HCT116 (cell line): ENCODE results near the gene NHERF1. TPM values are rescaled to one million over a fixed set of nuclear protein-coding genes. Genes with fewer than 3 reads are reported as not detected.

Source experiments
- ATAC-seq: fragments of 200-7000 bp; cut with Tn5 transposase; 2 replicates; pipeline ENCODE4 v1.9.1; 2020; ENCODE audit warnings: mild to moderate bottlenecking, moderate library complexity
- BruUV-seq: library from RNA; stranded (reverse); fragments of 400-500 nt; replicated peaks from 2 replicates; lab custom pipeline; 2021; lab: Mats Ljungman, UMichigan
- CTCF ChIA-PET: fragments of 300-600 bp; sonication (Branson Sonifier 250); formaldehyde crosslinking; loops from one replicate; lab custom pipeline; 2021; ENCODE audit warnings: antibody characterized with exemption; lab: Charles Lee
- POLR2A ChIA-PET: fragments of 300-600, 350-600 bp; sonication (Branson Sonifier 250); formaldehyde crosslinking; loops from one replicate; lab custom pipeline; 2021; ENCODE audit warnings: antibody characterized with exemption; lab: Charles Lee
- RAD21 ChIA-PET, 2 experiments: fragments of 300-600 bp; sonication (Branson Sonifier 250); formaldehyde crosslinking; loops; one replicate each; lab custom pipeline; 2023; ENCODE audit warnings: low total read pairs in 2 of 2; ENCODE audit not compliant: uncharacterized antibody in 2 of 2, unreplicated experiment in 2 of 2, low non-redundant PET in 1 of 2; lab: Charles Lee
- DNase-seq: peaks from one replicate; pipeline ENCODE4 v3.0.0-alpha.2; 2010; ENCODE audit warnings: low read depth, low spot score
- H2AFZ ChIP-seq: fragments of 200-600 bp; shearing (Covaris generic), sonication (generic); 2 replicates; pipeline ENCODE4 v1.6.1; 2017; ENCODE audit warnings: low read depth, mixed run types, mixed read lengths, antibody characterized with exemption, low read length; ENCODE audit not compliant: poor library complexity, severe bottlenecking
- H3K27ac ChIP-seq: 2 replicates; pipeline ENCODE4 v1.5.1; 2012; ENCODE audit warnings: low read depth, low read length
- H3K27me3 ChIP-seq: fragments of 200-600 bp; sonication (generic); 2 replicates; pipeline ENCODE4 v1.6.1; 2016; ENCODE audit warnings: mixed run types, low read length, mixed read lengths; ENCODE audit not compliant: insufficient read depth
- H3K36me3 ChIP-seq, 2 experiments: fragments of 200-500 bp in 1 of 2; fragments of 200-600 bp in 1 of 2; sonication (Bioruptor generic) in 1 of 2; sonication (generic) in 1 of 2; 2 replicates each; pipeline versions ENCODE4 v1.5.1 to v1.6.1; 2014 to 2016; ENCODE audit warnings: low read length in 2 of 2, inconsistent platforms in 1 of 2, mixed read lengths in 1 of 2, mixed run types in 1 of 2; ENCODE audit not compliant: insufficient read depth in 2 of 2, control insufficient read depth in 1 of 2
- H3K4me1 ChIP-seq, 2 experiments: fragments of 200-600 bp in 1 of 2; sonication (generic) in 1 of 2; 2 replicates each; pipeline versions ENCODE4 v1.5.1 to v1.6.1; 2012 to 2017; ENCODE audit warnings: low read length in 2 of 2, inconsistent platforms in 1 of 2, mild to moderate bottlenecking in 1 of 2, mixed read lengths in 1 of 2, mixed run types in 1 of 2, moderate library complexity in 1 of 2; ENCODE audit not compliant: insufficient read depth in 2 of 2, control insufficient read depth in 1 of 2
- H3K4me2 ChIP-seq: fragments of 200-600 bp; sonication (generic); 2 replicates; pipeline ENCODE4 v1.6.1; 2017; ENCODE audit warnings: mixed run types, low read length, mixed read lengths
- H3K4me3 ChIP-seq, 2 experiments: fragments of 200-600 bp in 1 of 2; sonication (generic) in 1 of 2; replicated peaks in 1 of 2; 2 replicates each; pipeline ENCODE4 v1.5.1; 2011 to 2016; ENCODE audit warnings: low read length in 2 of 2, control low read depth in 1 of 2, low read depth in 1 of 2, mild to moderate bottlenecking in 1 of 2, mixed read lengths in 1 of 2, mixed run types in 1 of 2
- H3K79me2 ChIP-seq: fragments of 200-600 bp; sonication (generic); 2 replicates; pipeline ENCODE4 v1.6.1; 2017; ENCODE audit warnings: mild to moderate bottlenecking, mixed run types, low read length, moderate library complexity, mixed read lengths; ENCODE audit not compliant: insufficient read depth
- H3K9ac ChIP-seq: fragments of 200-600 bp; sonication (generic); 2 replicates; pipeline ENCODE4 v1.6.1; 2016; ENCODE audit warnings: low read length, mixed read lengths
- H3K9me2 ChIP-seq: fragments of 200-600 bp; sonication (generic), shearing (Covaris generic); 2 replicates; pipeline ENCODE4 v1.6.1; 2017; ENCODE audit warnings: mixed run types, mild to moderate bottlenecking, moderate library complexity; ENCODE audit not compliant: insufficient read depth
- H3K9me3 ChIP-seq, 2 experiments: fragments of 200-500 bp in 1 of 2; fragments of 200-600 bp in 1 of 2; sonication (Bioruptor generic) in 1 of 2; sonication (generic) in 1 of 2; 2 replicates each; pipeline ENCODE4 v1.6.1; 2014 to 2017; ENCODE audit warnings: low read length in 2 of 2, mixed read lengths in 2 of 2, inconsistent platforms in 1 of 2, low read depth in 1 of 2, mild to moderate bottlenecking in 1 of 2, mixed run types in 1 of 2, moderate library complexity in 1 of 2; ENCODE audit not compliant: control insufficient read depth in 1 of 2, insufficient read depth in 1 of 2
- H4K20me1 ChIP-seq: fragments of 200-600 bp; sonication (generic), shearing (Covaris generic); 2 replicates; pipeline ENCODE4 v1.6.1; 2017; ENCODE audit warnings: mixed run types, mild to moderate bottlenecking, moderate library complexity; ENCODE audit not compliant: insufficient read depth
- CEBPB ChIP-seq: IDR thresholded peaks from 2 replicates; pipeline ENCODE4 v1.6.1; 2012; ENCODE audit warnings: low read depth
- EGR1 ChIP-seq: IDR thresholded peaks from 2 replicates; pipeline ENCODE4 v1.6.1; 2012; ENCODE audit warnings: low read depth
- FOSL1 ChIP-seq: IDR thresholded peaks from 2 replicates; pipeline ENCODE4 v1.6.1; 2012; ENCODE audit warnings: low read depth
- JUND ChIP-seq: IDR thresholded peaks from 2 replicates; pipeline ENCODE4 v1.6.1; 2012
- MAX ChIP-seq: IDR thresholded peaks from 2 replicates; pipeline ENCODE4 v1.6.1; 2012
- POLR2AphosphoS5 ChIP-seq: IDR thresholded peaks from 2 replicates; pipeline ENCODE4 v1.6.1; 2011; ENCODE audit warnings: mild to moderate bottlenecking, low read depth, low read length, moderate library complexity
- REST ChIP-seq: IDR thresholded peaks from 2 replicates; pipeline ENCODE4 v1.6.1; 2012; ENCODE audit warnings: low read depth
- SIN3A ChIP-seq: IDR thresholded peaks from 2 replicates; pipeline ENCODE4 v1.6.1; 2012; ENCODE audit warnings: low read depth
- SP1 ChIP-seq: IDR thresholded peaks from 2 replicates; pipeline ENCODE4 v1.6.1; 2012; ENCODE audit warnings: low read depth
- ZNF274 ChIP-seq: fragments of 200-500 bp; sonication (Bioruptor generic); IDR thresholded peaks from 2 replicates; pipeline ENCODE4 v1.6.1; 2014; ENCODE audit warnings: mild to moderate bottlenecking, low read depth, low read length, inconsistent platforms
- intact Hi-C: fragments of 100-400 bp; cut with micrococcal nuclease; formaldehyde crosslinking; loops from 2 replicates; pipeline ENCODE4 v1.10.0; 2022
- total RNA-seq: library from RNA; stranded (reverse); gene quantifications from one replicate; pipeline ENCODE4 v1.2.1, GENCODE V29; 2021; ENCODE audit not compliant: unreplicated experiment

Gene NHERF1
- total RNA-seq, 1 experiment from 2014 or later, result 129 TPM

GRCh38 chr17:74740173-74740572 is 8.3 kb upstream of the NHERF1 start:
- Histone ChIP-seq H3K9me3 (no peaks in the 10 kb centered on the region), H3K79me2 (no peaks in the 10 kb centered on the region), H3K27ac (no peak overlapping the region), H3K9me2 (no peaks in the 10 kb centered on the region), H3K4me1 (peaks cover 30 to 36% of the 10 kb centered on the region in 2 experiments), H2AFZ (no peak overlapping the region), H3K4me3 (no peak overlapping the region), H4K20me1 (no peaks in the 10 kb centered on the region), H3K27me3 (no peaks in the 10 kb centered on the region), H3K4me2 (no peak overlapping the region), H3K9ac (no peak overlapping the region), H3K36me3 (no peaks in the 10 kb centered on the region)
- ChIA-PET RAD21 (no interaction called here), POLR2A (no interaction called here), CTCF (no interaction called here)
- ATAC-seq (no peak), DNase-seq (no peak)
- TF ChIP-seq JUND, result no peak
- no peak for TF ChIP-seq SIN3A
- no peak for TF ChIP-seq ZNF274
- TF ChIP-seq POLR2AphosphoS5, result no peak
- TF ChIP-seq MAX, result no peak
- no peak for TF ChIP-seq EGR1
- BruUV-seq, result no TSS peak
- intact Hi-C loops, result no loop called here

GRCh38 chr17:74740641-74741387 is 7.6 kb upstream of the NHERF1 start:
- no peak overlapping the region for H3K4me3 ChIP-seq
- no peaks in the 10 kb centered on the region for H3K36me3 ChIP-seq
- no peaks in the 10 kb centered on the region for H4K20me1 ChIP-seq
- no peak overlapping the region for H3K4me2 ChIP-seq
- H3K27me3 ChIP-seq, result no peaks in the 10 kb centered on the region
- no TSS peak for BruUV-seq
- no peaks in the 10 kb centered on the region for H3K9me3 ChIP-seq
- no peak overlapping the region for H2AFZ ChIP-seq
- no peak overlapping the region for H3K27ac ChIP-seq
- TF ChIP-seq REST (no peak), CEBPB (no peak), SIN3A (no peak), SP1 (no peak), FOSL1 (no peak)
- TF ChIP-seq, all 23 proteins: peak for 0
- ChIA-PET POLR2A (no interaction called here), RAD21 (no interaction called here), CTCF (interaction anchor here (1.2 to 2.8 kb wide), 2 partner anchors 83 to 175 kb away, joined by 3 to 13 read pairs; no protein-coding TSS in a partner anchor)
- DNase-seq, result no peak
- Histone ChIP-seq H3K9ac (no peak overlapping the region), H3K4me1 (peaks cover 30 to 36% of the 10 kb centered on the region in 2 experiments), H3K9me2 (no peaks in the 10 kb centered on the region), H3K79me2 (no peaks in the 10 kb centered on the region)
- no peak for ATAC-seq
- intact Hi-C loops, result no loop called here
